HG03439 (cell line): ENCODE results near the gene OR1F1.
"Not testable (repeated sequence)": the region's sequence is repeated elsewhere in the genome, so short reads cannot be mapped to it uniquely, and the experiment has no call there.

ENCODE experiments used
- ATAC-seq: cut with Tn5 transposase; IDR thresholded peaks from one replicate; pipeline ENCODE4 v1.9.1; 2021; ENCODE audit warnings: mild to moderate bottlenecking, moderate library complexity; ENCODE audit not compliant: unreplicated experiment

OR1F1 gene

GRCh38 chr16:3197694-3198333 lies 9.8 kb downstream of the OR1F1 start:
- ATAC-seq, result not testable (repeated sequence)

- ATAC-seq, result no peak
These were observed 10.5 kb downstream of the OR1F1 start for GRCh38 chr16:3198334-3199072.

GRCh38 chr16:3202903-3203539 lies 15.0 kb downstream of the OR1F1 start:
- no peak for ATAC-seq

- ATAC-seq, result not testable (repeated sequence)
These were observed 17.9 kb downstream of the OR1F1 start for GRCh38 chr16:3205939-3206338.

GRCh38 chr16:3207086-3207953 lies 19.3 kb downstream of the OR1F1 start:
- no peak for ATAC-seq

- no peak for ATAC-seq
These were observed 24.0 kb downstream of the OR1F1 start for GRCh38 chr16:3212006-3212405.

GRCh38 chr16:3212567-3212966 lies 24.6 kb downstream of the OR1F1 start:
- no peak for ATAC-seq

GRCh38 chr16:3214904-3215600 lies 27.0 kb downstream of the OR1F1 start:
- ATAC-seq, result no peak

GRCh38 chr16:3215601-3216262 lies 27.7 kb downstream of the OR1F1 start:
- ATAC-seq, result no peak

- no peak for ATAC-seq
These were observed 28.2 kb downstream of the OR1F1 start for GRCh38 chr16:3216263-3216640.

GRCh38 chr16:3220839-3221238 lies 32.8 kb downstream of the OR1F1 start:
- ATAC-seq, result no peak

- ATAC-seq, result no peak
These were observed 36.0 kb downstream of the OR1F1 start for GRCh38 chr16:3223913-3224515.

GRCh38 chr16:3234543-3234856 lies 46.5 kb downstream of the OR1F1 start:
- ATAC-seq, result peak; percentile 15

- ATAC-seq, result peak; percentile 87
These were observed 47.0 kb downstream of the OR1F1 start, which contains the start of gene ZNF200 for GRCh38 chr16:3234857-3235561. Gene ZNF200 (minus strand): TSS chr16:3235158. CDS start chr16:3233755, 1,403 bp downstream.

- no peak for ATAC-seq
These were observed 48.1 kb downstream of the OR1F1 start for GRCh38 chr16:3235856-3236669.

GRCh38 chr16:3241761-3242160 lies 53.8 kb downstream of the OR1F1 start:
- ATAC-seq, result no peak

GRCh38 chr16:3242709-3243108 lies 54.7 kb downstream of the OR1F1 start:
- ATAC-seq, result no peak

- no peak for ATAC-seq
These were observed 55.9 kb downstream of the OR1F1 start for GRCh38 chr16:3243882-3244281.
